GM21367 (cell line): ENCODE results near the gene PARD3.

Experiments
- ATAC-seq: cut with Tn5 transposase; IDR thresholded peaks from one replicate; pipeline ENCODE4 v1.9.1; 2021; ENCODE audit not compliant: unreplicated experiment

Gene PARD3

DNA sequence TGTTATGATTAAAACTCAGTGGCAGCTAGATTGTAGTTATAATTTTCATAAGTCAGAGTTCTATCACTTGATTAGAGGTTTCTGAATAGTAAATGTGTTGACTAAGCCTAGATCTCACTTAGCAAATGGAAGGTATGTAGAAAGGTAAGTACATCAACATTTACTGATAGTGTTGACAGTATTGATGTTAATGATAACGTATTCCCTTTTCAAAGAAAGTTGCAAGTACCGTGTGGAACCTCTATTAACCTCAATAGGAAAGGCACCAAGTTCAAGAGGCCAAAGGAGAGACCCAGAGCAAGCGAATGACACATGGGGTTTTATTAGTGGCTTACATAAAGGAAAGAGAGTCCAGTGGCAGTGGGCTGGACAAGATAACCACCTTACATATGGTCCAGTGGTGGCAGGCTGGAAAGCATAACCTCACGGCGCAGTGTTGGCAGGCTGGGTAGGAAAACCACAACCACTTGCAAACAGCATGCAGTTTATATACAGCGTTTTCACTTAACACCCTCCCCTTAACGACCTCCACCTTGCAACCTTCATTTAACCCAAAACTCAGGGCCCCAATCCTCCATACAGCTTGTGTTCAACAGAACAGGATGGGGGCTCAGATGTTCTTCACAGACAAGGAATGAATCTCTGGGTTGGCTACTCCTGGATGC lies 611.0 kb downstream of the PARD3 start:
- no peak for ATAC-seq

DNA sequence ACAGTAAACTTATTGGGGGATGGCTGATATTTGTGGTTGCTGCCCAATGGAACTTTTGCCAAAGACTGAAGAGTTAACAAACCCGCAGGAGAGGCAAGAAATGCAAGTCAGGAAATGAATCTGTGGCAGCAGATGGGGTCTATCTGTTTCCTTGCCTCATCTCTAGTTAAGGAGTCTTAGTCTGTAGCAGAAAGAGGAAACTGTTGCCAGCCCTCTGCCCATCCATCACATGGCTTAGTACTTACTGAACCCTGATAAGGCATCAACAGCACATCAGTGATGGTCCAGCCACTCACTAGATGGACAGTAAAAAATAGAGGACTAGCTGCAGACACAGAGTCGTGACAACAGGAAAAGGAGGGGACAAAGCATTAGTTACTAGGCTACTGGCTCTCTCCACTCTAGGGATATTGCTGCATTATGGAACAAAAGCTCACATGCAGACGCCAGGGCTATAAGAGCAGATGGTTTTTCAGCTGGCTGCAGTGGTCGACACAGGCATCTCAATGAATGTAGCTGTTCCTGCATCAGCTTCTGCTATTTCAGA lies 614.7 kb downstream of the PARD3 start:
- ATAC-seq: no peak

DNA sequence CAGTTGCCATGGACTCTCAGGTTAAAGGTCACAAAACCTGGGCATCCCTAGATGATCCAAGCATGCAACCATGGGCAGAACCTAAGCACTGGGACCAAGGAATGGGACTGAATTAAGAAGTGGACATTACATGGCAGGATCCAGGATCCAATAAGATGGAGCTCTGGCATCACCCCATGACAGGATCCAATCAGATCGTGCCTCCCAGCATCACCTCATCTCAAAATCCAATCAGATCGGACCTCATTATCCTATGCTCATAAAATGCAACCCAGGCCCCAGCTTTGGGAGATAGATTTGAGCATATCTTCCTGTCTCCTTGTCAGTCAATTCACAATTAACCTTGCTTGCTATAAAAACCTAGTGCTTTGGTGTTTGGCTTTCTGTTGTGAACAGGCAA lies 616.1 kb downstream of the PARD3 start:
- no peak for ATAC-seq

DNA sequence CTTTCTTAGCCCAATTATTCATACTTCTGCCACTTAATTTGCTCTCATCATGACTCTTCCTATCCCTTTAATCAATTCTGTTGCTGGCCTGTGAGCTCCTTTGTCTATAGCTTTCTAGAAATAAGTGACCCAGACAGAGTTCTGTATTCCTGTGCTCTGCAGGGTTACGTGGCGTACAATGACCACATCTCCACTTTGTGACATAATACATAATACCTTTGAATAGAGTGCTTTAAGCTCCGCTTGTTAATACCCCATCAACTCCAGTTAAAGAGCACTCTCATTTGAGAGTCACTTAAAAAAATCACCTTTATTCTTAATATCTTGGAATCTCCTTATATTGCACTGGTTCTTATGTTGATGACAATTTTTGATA lies 619.0 kb downstream of the PARD3 start:
- no peak for ATAC-seq

DNA sequence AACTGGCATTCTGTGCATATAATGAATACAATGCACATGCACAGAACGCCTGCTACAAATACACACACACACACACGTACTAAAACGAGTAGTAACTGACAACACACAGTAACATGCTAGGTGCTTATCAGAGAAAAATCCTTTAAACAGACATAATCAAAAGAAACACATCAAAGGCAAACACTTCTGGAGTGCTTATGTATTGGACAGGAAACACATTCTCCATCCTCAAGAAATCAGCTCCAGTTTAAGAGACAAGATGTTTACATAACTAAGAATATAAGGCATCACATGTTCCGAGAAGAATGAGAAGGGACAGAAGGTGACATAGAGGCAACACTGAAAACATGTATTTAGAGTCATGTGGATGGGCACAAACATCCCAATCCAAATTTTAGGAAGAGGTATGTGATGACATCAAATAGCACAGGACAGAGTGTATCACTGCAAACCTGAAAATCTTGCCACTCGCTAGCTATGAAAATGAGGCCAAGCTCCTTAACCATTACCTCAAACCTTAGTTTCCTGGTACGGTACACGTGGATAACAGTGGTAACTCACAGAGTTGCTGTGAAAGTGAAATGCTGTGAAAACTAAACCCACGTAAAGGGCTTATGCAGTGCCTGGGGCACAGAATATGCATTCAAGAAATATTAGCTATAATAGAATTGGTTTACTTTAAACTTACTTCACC lies 619.6 kb downstream of the PARD3 start:
- ATAC-seq: no peak

DNA sequence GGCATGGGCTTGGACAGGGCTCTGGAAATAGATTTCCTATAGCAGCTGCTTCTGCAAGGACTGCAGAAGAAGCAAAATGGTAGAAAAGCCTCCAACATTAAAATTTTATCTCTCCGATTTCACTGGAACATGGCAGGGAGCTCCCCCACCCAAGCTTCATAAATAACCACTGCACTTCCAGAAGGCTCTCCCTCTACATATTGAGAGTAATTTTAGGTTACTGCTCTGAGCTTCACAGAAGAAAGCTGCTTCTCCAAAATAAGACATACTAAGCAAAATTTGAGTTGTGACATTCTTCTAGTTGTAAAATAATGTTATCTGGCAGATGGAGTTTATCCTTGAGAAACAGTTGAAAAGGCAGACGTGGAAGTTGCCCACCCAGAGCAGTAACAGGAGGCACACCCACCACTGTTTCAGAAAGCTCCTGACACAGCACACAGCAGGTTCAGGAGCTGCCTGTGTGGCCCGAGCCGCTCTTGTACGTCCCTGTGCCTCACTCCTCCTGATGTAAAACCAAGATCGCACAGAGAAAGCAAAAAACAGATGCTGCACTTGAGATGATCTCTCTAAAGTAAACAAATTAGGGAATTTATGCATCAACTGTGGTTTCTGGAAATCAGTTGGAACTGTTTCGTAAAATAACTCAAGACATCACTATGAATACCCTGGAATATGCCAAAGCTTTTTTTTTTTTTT lies 621.0 kb downstream of the PARD3 start:
- no peak for ATAC-seq

DNA sequence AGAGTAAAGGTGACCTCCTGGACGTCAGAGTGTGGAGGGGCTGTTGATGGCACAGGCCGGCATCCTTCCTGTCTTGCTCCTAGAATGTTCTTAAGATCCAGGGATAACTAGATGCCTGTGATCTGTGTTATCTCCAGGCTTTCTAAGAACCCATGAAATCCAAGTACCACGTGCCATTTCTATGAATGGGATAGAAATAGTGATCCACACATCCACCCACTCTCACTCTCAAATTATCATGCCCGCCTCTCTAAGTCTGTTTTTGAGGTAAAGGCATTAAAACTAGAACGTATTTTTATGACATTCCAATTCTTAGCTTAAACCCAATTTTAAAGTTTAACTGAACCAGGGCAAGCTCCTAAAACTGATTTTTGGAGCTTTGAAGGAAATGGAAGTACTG lies 622.5 kb downstream of the PARD3 start:
- ATAC-seq: no peak

DNA sequence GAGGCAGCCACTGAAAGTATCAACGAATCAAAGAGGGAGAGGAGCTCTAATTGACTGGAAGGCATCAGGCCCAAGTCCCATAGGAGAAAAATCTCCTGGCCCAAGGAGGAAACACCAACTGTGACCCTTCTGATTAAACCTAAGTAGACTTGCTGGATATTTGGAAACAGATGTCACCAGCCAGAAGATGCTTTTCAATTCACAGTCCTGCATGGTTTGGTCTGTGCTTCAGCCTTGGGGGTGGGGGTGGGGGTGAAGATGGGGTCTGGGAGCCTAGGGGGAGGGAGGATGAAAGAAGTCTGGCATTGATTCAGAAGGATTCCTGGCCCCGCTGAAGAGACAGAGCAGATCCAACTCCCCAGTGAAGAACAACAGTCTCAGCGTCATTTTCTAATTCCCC lies 623.7 kb downstream of the PARD3 start:
- no peak for ATAC-seq

DNA sequence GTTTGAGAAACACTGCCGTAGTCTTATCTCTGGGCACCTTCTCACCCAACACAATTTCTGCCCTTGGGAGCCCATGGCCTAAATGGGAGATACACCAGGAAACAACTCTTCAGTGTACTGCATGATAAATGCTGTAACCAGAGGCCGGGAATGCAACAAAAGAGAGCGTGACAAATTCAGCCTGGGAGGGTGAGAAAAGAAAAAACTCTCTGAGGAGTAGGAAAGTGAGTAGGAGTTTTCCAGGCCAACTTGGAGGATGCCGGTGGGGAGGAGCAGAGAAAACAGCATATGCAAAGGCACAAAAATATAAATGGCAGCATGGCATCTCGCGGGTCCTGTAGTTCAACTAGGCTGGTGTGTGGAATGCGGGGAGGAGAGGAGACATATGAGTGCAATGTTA lies 624.5 kb downstream of the PARD3 start:
- ATAC-seq: no peak

DNA sequence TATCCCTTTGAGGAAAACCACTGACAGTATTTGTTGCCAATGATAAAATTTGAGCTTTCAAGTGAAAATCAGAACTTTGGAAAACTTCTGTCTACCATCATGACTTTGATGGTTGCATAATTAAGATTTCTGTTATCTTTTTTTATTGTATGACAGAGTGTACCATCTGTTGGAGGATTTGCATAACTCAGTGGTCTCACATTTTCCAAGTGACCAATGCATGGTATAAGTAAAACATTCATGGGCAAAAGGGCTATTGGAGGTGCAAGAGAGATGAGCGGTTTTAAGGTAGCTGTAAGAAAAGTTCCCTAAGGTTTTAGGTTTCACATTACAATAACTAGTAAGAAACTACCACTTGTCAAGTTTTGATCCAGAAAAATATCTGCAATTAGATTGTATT lies 625.3 kb downstream of the PARD3 start:
- ATAC-seq: no peak

DNA sequence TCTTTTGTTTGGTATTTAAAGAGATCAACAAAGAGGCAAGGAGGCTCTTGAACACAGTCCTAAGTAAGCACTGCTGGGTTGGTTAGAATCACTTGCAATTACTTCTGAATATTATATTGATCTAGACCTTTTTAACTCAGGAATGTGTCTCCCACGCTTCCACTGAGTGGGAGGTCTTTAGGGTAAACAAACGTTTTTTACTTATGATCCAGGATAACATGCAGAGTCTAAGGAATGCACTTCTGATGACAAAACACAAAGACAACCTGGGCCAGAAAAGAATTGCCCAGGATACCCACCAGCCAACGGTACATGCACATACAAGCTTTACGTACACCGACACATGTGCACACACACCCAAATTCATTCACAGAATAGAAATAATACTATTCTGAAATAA lies 626.9 kb downstream of the PARD3 start:
- no peak for ATAC-seq

DNA sequence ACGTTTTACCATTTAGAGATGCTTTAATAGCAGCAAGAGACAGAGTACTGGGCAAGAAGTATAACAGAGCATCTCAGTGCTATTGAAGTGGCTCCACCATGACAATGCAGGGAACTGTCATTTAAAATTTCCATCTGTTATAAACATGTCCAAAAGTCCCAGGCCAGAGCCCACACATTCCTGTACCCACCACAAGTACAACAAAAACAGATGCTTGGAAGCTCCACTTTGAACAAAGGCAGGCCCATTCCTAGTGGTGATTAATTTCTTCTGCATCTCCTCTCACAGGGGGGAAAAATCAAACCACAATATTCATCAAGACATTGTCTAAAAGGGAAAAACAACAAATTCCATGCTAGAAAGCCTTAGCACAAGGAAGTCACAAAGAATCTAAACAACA lies 627.9 kb downstream of the PARD3 start:
- no peak for ATAC-seq

DNA sequence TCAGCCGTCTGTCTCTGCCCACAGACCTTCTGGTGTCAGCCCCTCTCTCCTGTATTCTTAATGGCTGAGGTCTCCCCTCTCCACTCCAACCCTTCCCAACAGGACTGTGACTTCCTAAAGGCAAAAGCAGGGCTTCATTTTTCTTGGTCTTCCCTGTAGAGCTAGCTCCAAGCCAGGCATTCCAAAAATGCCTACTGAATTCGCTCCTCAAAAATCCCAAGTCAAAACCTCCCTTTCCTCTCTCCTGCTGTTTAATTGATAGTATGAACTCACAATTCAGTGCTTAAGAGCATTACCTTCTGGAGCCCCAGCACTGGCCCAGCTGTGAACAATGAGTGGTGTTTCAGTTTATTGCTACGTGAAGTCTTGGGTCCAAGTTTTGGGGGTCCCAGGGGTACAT lies 628.4 kb downstream of the PARD3 start:
- no peak for ATAC-seq

DNA sequence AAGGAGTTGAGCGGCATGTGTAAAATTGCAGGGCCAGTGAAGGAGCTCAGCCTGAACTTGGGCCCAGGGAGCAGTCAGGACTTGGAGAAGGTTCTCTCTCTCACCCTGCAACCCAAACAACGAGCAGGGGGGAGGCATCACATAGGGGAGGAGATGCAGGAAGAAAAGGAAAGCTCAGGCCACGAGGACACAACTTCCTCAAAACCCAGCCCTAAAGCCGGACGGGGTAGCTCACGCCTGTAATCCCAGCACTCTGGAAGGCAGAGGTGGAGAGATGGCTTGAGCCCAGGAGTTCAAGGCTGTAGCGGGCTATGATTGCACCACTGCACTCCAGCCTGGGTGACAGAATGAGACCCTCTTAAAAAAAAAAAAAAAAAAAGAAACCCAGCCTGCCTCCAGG lies 629.1 kb downstream of the PARD3 start:
- ATAC-seq: no peak

DNA sequence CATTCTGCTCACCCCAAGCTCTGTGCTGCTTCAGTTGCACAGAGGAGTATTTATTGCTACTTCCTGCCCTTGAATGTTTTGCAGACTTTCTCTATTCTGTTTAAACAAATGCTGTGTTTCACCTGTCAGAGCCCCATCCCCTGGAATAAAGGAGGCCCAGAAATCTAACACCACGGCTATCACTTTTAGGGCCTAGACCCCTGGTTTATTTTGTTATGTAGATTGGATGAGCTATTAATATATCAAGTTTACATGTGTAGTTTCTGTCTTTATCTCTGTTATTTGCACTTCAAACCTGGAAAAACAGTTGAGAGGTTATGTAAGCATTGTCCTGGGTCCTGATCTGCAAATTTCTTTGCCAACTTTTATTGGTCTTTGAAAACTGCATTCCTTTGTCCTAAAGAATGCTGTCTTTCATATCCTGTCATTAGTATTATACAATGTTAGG lies 630.1 kb downstream of the PARD3 start:
- ATAC-seq: no peak

DNA sequence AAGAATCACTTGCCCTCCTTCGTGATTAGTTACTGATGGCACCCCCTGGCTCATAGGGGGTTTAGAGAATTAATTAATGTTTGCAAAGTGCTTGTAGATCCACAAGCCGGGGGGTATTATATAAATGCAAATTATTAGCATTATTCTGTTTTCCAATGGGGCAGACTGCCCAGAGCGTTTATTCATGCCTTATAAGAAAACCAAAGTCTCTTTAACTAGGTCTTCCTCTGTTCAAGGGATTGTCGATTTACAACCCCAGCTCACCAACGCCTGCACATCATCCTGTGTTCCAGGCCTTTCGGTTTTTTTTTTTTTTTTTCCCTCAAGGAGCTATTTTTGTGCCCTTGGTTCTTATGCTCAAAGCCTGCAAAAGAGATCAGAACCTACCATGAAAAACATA lies 630.7 kb downstream of the PARD3 start:
- no peak for ATAC-seq

DNA sequence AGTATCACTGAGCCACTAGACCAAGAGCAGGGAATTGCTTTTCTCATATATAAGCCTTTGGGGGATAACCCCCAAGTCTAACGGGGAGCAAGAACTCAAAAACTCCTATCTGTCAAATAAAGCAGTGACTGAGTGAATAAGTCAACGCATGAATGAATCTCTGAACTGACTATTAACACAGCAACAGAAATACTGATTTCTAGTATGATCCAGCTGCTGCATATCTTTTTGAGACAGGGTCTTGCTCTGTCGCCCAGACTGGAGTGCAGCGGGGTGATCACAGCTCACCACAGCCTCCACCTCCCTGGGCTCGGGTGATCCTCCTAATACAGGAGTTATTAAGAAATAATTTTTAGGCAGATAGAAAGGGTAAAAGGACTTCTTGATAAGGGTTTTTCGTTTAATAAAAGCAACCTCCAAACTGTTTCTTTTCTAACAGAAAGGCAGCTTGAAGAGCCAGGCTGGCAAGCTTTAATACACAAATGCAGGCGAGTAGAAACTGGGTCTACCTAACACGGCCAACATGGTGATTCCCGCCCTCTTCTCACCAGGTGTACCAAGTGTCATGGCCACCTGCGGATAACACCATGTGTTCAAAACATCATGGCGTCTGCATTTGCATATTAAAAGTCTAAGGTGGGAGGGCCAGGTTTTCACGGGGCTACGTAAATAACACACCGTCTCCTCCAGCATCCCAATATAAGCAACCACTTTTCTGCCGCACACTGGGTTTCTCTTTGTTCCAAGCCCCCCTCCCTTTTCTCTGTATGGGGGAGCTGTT lies 631.9 kb downstream of the PARD3 start:
- no peak for ATAC-seq

DNA sequence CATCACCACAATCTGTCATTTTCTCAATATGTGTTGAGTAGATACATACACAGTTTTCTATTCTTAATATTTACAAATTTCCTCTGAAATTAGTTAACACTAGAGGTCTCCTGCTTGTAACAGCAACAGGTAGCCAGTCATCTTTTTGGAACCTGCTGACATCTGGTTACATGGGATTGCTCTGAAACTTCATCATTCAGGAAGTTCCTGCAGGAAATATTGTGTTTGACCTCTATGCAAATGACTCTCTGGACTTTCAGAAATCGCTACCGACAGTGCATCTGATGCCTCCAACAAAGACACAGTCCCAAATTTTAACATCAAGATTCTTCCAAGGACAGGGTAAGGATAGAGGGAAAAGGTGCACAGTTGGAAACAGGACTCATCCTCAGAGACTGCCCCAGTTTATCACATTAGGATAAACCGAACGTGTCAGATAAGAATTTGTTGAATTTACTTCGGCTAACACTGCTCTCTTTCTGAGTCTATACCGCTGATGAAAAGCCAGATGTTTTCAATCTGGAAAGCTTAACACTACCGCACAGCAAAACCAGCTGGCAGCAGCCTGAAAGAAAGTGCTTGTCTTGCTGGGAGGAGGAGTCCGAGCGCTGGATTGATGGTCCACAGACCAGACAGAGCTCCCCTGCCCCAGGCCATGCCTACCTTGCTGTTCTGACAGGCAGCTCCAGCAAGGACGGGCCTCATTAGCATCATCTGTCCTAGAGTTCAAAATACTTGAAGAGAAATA lies 633.4 kb downstream of the PARD3 start:
- ATAC-seq: no peak

DNA sequence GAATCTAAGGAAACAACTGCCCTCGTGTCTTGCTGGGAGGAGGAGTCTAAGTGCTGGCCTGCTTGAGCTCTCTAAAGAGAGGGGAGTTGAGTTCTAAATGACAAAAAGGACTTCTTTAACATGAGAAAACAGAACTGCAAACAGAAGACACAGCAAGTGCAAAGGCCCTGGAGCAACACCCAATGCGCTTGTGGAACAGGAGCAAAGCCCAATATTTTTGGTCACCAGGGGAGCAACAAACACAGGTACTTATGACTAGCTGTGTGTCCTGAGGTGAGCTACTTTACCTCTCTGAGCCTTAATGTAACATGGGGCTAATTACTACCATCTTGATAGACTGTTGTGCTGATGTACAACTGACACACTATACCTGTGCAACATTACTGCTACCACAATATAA lies 634.3 kb downstream of the PARD3 start:
- ATAC-seq: no peak

DNA sequence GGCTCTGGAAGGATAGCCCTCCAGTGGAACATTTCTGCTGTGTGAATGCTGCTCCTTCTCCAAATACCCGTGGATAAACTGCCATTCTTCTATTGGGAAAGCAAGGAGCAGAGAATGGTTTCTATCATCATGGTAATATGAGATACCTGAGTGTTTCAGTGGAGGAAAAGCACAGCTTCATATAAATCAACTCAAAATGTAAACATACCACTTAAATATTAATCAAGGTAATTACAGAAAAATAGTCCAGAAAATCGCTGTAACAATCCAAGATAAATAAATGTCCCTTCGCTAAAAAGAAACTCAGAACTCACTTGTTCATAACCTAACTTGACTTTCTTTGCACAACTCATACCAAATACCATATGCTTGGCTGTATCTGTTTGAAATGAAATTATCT lies 635.8 kb downstream of the PARD3 start:
- no peak for ATAC-seq

DNA sequence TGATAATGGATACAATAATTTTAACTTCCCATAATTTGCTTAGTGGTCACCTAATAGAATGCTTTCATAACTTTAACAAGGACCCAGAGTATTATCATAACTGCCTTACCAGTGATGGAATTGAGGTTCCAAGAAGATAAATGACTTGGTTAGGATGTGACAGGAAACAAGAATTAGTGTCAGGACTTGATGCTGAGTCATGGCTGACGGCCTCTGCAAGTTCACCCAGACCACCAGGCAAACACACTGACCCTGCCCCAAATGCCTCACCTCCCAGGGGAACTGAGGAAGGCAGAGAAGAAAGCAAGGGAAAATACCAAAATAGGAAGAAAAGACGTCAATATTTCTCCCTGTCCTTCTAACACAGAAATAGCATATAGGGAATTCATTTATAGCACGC lies 636.3 kb downstream of the PARD3 start:
- no peak for ATAC-seq
